ENCODE measurements around the gene SGSM2.

- TF ChIP-seq CTCF (IDR thresholded peaks at IDR 0.05) (no peak), POLR2A (IDR thresholded peaks at IDR 0.05) (no peak), POLR2AphosphoS5 (IDR thresholded peaks at IDR 0.05; ENCODE audit: insufficient read depth in 1 of 2, low read depth in 1 of 2) (no peak)
Measured at GRCh38 chr17:2396192-2396567, 58.9 kb downstream of the SGSM2 start.
